DMS 273 (cell line): ENCODE results near the gene PCK2.
"Not testable (repeated sequence)": the region's sequence is repeated elsewhere in the genome, so short reads cannot be mapped to it uniquely, and the experiment has no call there.

Source experiments
- DNase-seq: peaks from one replicate; lab custom pipeline; 2025; ENCODE audit not compliant: unreplicated experiment; lab: John Stamatoyannopoulos, UW

PCK2 gene

DNA sequence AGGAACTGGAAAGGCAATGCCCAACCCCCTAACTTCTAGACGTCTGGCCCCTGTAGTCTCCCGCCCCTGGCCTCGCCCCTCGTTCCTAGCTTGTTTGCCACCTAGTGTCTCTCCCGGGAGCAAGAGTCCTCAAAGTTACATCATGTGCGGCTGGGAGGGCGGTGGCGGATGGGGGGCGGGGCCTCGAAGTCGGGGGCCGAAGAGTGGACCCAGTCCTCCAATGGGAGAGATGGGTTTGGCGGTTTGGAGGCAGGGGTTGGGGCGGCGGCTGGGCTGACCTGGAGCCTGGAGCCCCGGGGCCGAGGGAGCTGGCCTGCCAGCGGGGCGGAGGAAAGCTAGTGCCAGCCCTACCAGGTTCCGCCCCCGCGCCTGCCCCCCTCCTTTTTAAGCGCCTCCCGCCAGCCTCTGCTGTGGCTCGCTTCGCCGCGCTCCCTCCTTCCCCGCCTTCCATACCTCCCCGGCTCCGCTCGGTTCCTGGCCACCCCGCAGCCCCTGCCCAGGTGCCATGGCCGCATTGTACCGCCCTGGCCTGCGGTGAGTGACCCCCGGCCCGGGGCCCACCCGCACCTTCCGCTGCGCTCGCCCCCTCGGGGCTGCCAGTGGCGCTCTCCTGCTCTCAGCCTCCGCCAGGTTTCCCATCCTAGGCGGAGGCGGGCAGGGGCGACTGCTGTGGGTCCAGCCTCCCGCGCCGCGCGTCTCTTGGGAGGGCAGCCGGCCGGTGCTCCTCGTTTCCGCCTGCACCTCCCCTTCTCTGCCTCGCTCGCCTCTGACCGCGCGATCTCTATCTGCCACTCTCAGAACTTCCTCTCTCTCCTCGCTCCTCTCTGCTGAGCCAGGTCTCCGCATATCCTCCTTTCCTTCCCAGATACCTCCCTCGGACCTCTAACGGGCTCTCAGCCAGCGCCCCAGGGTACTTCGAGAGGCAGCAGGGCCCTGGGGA, at the start of gene PCK2:
Gene PCK2, plus strand, starts transcription at position 411 of the 940 bp plus-strand sequence. Its CDS starts 95 bp downstream, at position 506.
- peak; percentile 96 for DNase-seq

- DNase-seq: not testable (repeated sequence)
Measured at GRCh38 chr14:24049002-24049401, 45.1 kb upstream of the PCK2 start.

GRCh38 chr14:24050753-24051152, 43.4 kb upstream of the PCK2 start:
- DNase-seq: not testable (repeated sequence)

GRCh38 chr14:24051176-24051788, 42.8 kb upstream of the PCK2 start:
- DNase-seq: no peak

GRCh38 chr14:24051789-24052655, 42.1 kb upstream of the PCK2 start, which contains the start of gene CARMIL3:
Gene CARMIL3, plus strand, starts transcription at chr14:24052009. Its CDS starts 145 bp downstream, at chr14:24052154.
- DNase-seq: peak; percentile 87

DNA sequence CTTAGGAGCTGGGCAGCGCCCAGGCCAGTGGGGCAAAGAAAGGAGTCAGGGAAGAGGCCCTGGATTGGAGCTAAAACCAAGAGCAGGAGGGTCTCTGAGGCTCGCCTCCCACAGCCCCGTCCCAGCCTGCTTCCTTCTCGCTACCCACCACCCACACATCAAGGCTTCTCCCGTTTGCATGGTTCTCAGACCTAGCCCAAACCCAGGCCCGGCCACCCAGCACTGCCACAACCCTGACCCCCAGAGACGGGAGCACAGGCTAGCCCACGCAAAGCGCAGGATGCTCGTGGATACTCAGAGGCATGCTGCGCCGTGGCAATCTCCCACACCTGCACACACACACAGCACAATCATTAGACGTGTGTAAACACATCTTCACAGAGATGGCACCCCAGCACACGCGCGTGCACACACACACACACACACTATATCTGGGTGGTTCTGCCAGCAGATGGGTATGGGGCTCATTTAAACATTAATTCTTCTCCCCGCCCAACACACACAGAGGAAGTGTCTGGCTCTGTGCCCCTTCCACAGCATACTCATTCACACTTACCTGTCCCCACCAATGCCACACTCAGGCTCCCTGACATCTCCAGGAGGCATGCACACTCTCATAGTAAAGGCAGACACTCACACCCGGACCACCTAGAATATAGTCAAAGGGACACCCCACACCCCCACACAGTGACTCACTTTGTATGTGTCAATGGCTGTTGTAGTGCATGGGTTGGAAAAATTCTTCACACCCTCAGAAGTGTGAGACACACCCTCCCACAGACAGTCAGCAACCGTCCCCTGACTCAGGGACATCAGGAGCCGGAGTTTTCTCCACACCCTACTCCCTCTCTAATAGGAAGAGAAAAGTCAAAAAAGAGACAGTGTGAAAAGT, 41.2 kb upstream of the PCK2 start:
- DNase-seq: no peak

- DNase-seq: no peak
Measured at GRCh38 chr14:24053548-24054323, 40.4 kb upstream of the PCK2 start.

DNA sequence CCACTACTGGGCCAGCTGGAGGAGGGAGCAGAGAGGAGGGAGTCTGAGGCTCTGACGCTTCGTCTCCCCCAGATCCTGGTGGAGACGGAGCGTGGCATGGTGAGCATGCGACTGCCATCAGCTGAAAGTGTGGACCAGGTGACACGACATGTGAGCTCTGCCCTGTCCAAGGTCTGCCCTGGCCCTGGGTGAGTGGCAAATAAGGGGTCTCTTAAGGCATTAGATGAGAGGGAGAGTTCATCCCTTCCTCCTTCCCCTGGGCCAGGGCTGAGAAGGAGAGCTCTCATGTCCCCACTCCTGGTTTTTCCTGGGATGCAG, 39.8 kb upstream of the PCK2 start:
- DNase-seq: no peak

DNA sequence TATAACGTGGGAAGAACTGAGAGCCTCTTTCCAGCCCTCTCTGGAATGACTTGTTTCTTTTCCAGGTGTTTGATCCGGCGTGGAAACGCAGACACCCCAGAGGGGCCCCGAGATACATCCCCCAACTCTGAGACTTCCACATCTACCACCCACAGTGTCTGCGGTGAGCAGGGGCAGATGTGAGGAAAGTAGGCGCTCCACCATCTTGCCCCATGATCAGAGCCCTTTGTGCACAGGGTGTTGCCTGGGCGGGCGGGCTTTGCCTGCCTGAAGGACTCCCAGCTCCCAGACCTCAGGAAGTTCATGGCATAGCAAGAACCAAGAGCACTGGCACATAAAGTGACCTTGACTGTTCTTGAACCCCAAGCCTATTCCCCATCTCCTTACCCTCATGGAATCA, 39.5 kb upstream of the PCK2 start:
- DNase-seq: no peak

GRCh38 chr14:24055971-24056799, 37.9 kb upstream of the PCK2 start:
- no peak for DNase-seq

DNA sequence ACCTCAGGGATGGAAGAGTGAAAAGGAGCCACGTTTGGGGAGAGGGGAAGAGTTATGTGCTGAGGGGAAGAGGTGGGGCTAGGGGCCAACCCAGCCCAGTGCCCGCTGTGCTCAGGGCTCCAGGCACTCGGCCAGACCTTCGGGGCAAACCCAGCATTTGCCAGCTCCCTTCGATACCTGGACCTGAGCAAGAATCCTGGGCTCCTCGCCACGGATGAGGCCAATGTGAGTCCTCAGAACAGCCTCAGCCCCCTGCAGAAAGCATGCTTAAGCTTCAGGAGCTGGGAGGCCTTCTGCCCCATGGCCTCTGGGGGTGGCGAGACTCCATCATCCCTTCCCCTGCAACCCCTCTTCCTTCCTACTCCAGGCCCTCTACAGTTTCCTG, 37.3 kb upstream of the PCK2 start:
- no peak for DNase-seq

DNA sequence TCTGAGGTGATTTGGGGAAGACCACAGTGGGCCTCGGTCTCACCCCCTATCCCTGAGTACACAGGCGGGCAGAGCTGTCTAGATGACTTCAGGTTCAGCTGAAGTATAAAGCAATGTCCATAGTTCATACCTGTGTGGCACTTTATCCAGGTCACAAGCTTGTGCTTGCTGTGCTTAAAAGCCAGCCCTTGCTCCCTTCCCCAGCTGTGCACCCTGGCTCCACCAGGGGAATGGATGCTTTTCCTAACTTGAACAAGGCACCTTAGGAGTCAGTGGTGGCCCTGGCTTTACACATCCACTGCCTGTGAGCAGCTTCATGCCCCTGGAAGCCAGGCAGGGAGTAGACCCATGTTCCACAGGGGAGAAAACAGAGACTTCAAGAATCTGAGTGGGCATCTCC, 36.8 kb upstream of the PCK2 start:
- peak; percentile 32 for DNase-seq

GRCh38 chr14:24057867-24058259, 36.2 kb upstream of the PCK2 start:
- DNase-seq: no peak

- peak; percentile 93 for DNase-seq
Measured at GRCh38 chr14:24058260-24058950, 35.7 kb upstream of the PCK2 start.

DNA sequence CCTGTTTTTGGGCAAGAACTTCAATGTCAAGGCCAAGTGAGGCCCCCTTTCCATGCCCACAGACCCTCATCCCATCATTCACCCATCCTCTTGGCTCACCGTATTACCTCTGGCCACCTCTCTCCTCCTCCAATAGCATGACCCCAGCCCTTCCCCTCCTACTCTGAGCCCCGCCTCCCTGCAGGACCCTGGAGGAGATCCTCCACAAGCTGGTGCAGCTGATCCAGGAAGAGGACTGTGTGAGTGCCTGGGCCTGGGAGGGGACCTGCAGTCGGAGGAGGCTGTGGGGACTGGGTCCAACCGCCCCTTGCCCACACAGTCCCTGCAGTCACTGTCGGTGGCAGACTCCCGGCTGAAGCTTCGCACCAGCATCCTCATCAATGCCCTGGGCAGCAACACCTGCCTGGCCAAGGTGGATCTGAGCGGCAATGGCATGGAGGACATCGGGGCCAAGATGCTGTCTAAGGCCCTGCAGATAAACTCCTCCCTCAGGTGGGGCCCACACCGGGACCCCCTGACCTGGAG, 35.1 kb upstream of the PCK2 start:
- DNase-seq: no peak

DNA sequence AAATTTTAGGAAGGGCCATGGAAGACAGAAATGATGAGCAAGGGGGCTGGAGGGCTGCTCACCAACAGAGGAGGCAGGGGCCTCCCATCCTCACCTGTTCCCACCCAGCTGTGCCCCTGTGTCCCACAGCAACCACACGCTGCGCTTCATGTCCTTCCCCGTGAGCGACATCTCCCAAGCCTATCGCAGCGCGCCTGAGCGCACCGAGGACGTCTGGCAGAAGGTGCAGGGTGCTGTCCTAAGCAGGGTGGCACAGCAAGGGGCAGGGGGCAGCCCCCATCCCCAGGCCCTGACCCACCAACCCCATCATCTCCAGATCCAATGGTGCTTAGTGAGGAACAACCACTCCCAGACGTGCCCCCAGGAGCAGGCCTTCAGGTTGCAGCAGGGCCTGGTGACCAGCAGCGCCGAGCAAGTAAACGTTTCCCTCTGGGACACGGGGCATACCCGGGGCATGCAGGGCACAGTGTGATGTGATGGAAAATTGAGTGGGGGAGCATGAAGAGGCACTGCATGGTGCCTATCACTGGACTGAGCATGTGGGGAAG, 34.2 kb upstream of the PCK2 start:
- DNase-seq: no peak

- no peak for DNase-seq
Measured at GRCh38 chr14:24060443-24060842, 33.7 kb upstream of the PCK2 start.
